Endothelial cell of umbilical vein (primary cell): ENCODE measurements around the gene ZMIZ1. TPM values are rescaled to one million over a fixed set of nuclear protein-coding genes. Genes with fewer than 3 reads are reported as not detected.

Experiments used
- BruUV-seq: library from RNA; stranded (reverse); fragments of 400-500 nt; replicated peaks from 2 replicates; lab custom pipeline; 2021; lab: Mats Ljungman, UMichigan
- CTCF ChIA-PET: fragments of 300-600, 350-600 bp; sonication (Branson Sonifier 250); formaldehyde crosslinking; loops from one replicate; lab custom pipeline; 2021; ENCODE audit warnings: antibody characterized with exemption, inconsistent platforms; lab: Charles Lee
- POLR2A ChIA-PET: fragments of 300-600, 350-600 bp; sonication (Branson Sonifier 250); formaldehyde crosslinking; loops from one replicate; lab custom pipeline; 2021; ENCODE audit warnings: antibody characterized with exemption, inconsistent platforms; lab: Charles Lee
- DNase-seq: peaks from one replicate; pipeline ENCODE4 v3.0.0-alpha.2; 2011; ENCODE audit warnings: low read depth, low spot score
- FAIRE-seq: peaks from 2 replicates; lab custom pipeline; 2011; peaks lifted over from hg19 to GRCh38; lab: Jason Lieb, UNC
- H2AFZ ChIP-seq: 2 replicates; pipeline ENCODE4 v1.6.0; 2012; ENCODE audit warnings: low read depth, low read length, control low read depth, inconsistent platforms
- H3K27ac ChIP-seq: 2 replicates; pipeline ENCODE4 v1.5.1; 2011; ENCODE audit warnings: low read depth, mild to moderate bottlenecking, control low read depth, low read length, moderate library complexity; ENCODE audit not compliant: insufficient read depth
- H3K27me3 ChIP-seq, 2 experiments: 2 replicates each; pipeline versions ENCODE4 v1.6.0 to v1.6.1; 2011; ENCODE audit warnings: low read length in 2 of 2, mixed read lengths in 1 of 2; ENCODE audit not compliant: control insufficient read depth in 2 of 2, insufficient read depth in 2 of 2
- H3K36me3 ChIP-seq, 2 experiments: 2 replicates in 1 of 2; 3 replicates in 1 of 2; pipeline ENCODE4 v1.5.1; 2011; ENCODE audit warnings: low read length in 2 of 2, mild to moderate bottlenecking in 1 of 2, moderate library complexity in 1 of 2; ENCODE audit not compliant: control insufficient read depth in 2 of 2, insufficient read depth in 2 of 2; ENCODE audit errors: extremely low read depth in 1 of 2
- H3K4me1 ChIP-seq: 3 replicates; pipeline ENCODE4 v1.5.1; 2011; ENCODE audit warnings: mild to moderate bottlenecking, low read length; ENCODE audit not compliant: control insufficient read depth, insufficient read depth; ENCODE audit errors: extremely low read depth
- H3K4me2 ChIP-seq: 2 replicates; pipeline ENCODE4 v1.6.1; 2011; ENCODE audit warnings: low read length, control low read depth, mixed read lengths; ENCODE audit not compliant: insufficient read depth
- H3K4me3 ChIP-seq, 3 experiments: fragments of 200-600 bp in 1 of 3; sonication (generic), shearing (Covaris generic) in 1 of 3; replicated peaks in 1 of 3; 2 replicates each; pipeline ENCODE4 v1.5.1; 2011 to 2016; ENCODE audit warnings: control low read depth in 3 of 3, low read length in 3 of 3, mild to moderate bottlenecking in 2 of 3, inconsistent platforms in 1 of 3, low read depth in 1 of 3, moderate library complexity in 1 of 3; ENCODE audit not compliant: insufficient read depth in 1 of 3
- H3K79me2 ChIP-seq: 2 replicates; pipeline ENCODE4 v1.6.0; 2012; ENCODE audit warnings: low read length, inconsistent platforms; ENCODE audit not compliant: control insufficient read depth, insufficient read depth
- H3K9ac ChIP-seq: replicated peaks from 2 replicates; pipeline ENCODE3; 2011; ENCODE audit warnings: low read length, control low read depth; ENCODE audit not compliant: insufficient read depth; ENCODE audit errors: extremely low read depth
- H3K9me1 ChIP-seq: replicated peaks from 3 replicates; pipeline ENCODE4 v1.6.0; 2011; ENCODE audit warnings: mild to moderate bottlenecking, low read length; ENCODE audit not compliant: control insufficient read depth, insufficient read depth; ENCODE audit errors: extremely low read depth
- H3K9me3 ChIP-seq: replicated peaks from 2 replicates; pipeline ENCODE4 v1.5.1; 2012; ENCODE audit warnings: low read length, inconsistent platforms; ENCODE audit not compliant: control insufficient read depth, insufficient read depth
- H4K20me1 ChIP-seq: replicated peaks from 2 replicates; pipeline ENCODE3; 2011; ENCODE audit warnings: mild to moderate bottlenecking, low read length; ENCODE audit not compliant: control insufficient read depth, insufficient read depth; ENCODE audit errors: extremely low read depth
- CTCF ChIP-seq, 2 donors: IDR thresholded peaks; 1 replicate in 1 of 2; 2 replicates in 1 of 2; pipeline ENCODE4 v1.5.1; 2011; ENCODE audit warnings: low read length in 2 of 2, mild to moderate bottlenecking in 2 of 2, moderate library complexity in 2 of 2, control low read depth in 1 of 2, inconsistent platforms in 1 of 2, low read depth in 1 of 2; ENCODE audit not compliant: insufficient read depth in 1 of 2; ENCODE audit errors: extremely low read depth in 1 of 2
- EZH2 ChIP-seq: IDR thresholded peaks from 2 replicates; pipeline ENCODE4 v1.6.1; 2012; ENCODE audit warnings: borderline replicate concordance, low read depth, mild to moderate bottlenecking, moderate library complexity, low read length, inconsistent platforms; ENCODE audit not compliant: severe bottlenecking
- FOS ChIP-seq: IDR thresholded peaks from 2 replicates; pipeline ENCODE4 v1.6.1; 2011; ENCODE audit warnings: mild to moderate bottlenecking, low read length, moderate library complexity, borderline replicate concordance; ENCODE audit not compliant: insufficient read depth
- GATA2 ChIP-seq: IDR thresholded peaks from 2 replicates; pipeline ENCODE4 v1.7.0; 2011; ENCODE audit warnings: low read depth, mild to moderate bottlenecking, moderate library complexity, mixed read lengths, low read length; ENCODE audit not compliant: insufficient read length, insufficient read depth
- JUN ChIP-seq: IDR thresholded peaks from 2 replicates; pipeline ENCODE4 v1.6.1; 2011; ENCODE audit warnings: borderline replicate concordance, low read depth; ENCODE audit not compliant: insufficient read length, insufficient read depth
- MYC ChIP-seq: IDR thresholded peaks from one replicate; pipeline ENCODE4 v1.6.1; 2011; ENCODE audit warnings: mild to moderate bottlenecking, low read depth, low read length
- POLR2A ChIP-seq: IDR thresholded peaks from 2 replicates; pipeline ENCODE4 v1.6.1; 2012; ENCODE audit warnings: low read depth, mild to moderate bottlenecking, control low read depth, low read length
- POLR2AphosphoS5 ChIP-seq: IDR thresholded peaks from 2 replicates; pipeline ENCODE4 v1.6.1; 2012; ENCODE audit warnings: low read depth, mild to moderate bottlenecking, control low read depth, low read length, moderate library complexity; ENCODE audit not compliant: insufficient read depth
- dilution Hi-C: fragments of 300-500 bp; cut with MboI; formaldehyde crosslinking; loops from one replicate; pipeline ENCODE4 v1.15.0; 2019; ENCODE audit warnings: low sequenced_read_pairs; ENCODE audit not compliant: extremely low pct_ligation_motif_present
- intact Hi-C: fragments of 100-400 bp; cut with micrococcal nuclease; formaldehyde crosslinking; loops from one replicate; pipeline ENCODE4 v1.10.0; 2022
- polyA plus RNA-seq, 4 experiments: library from polyadenylated mRNA; depleted of rRNA in 3 of 4; stranded (reverse) in 3 of 4; unstranded in 1 of 4; fragments of >200 nt; gene quantifications; 2 replicates each; pipeline versions ENCODE4 v1.2.1 to v1.2.3, GENCODE V29; 2011 to 2012; ENCODE audit warnings: missing spikeins in 1 of 4
- total RNA-seq: library from RNA; stranded (reverse); gene quantifications from 2 replicates; pipeline ENCODE4 v1.2.3, GENCODE V29; 2021

The ZMIZ1 gene
- total and polyA plus RNA-seq, 2 donors (not counting 3 experiments of a cell fraction or from before 2014, with no cell fraction given), result 12.5 to 46.7 TPM

- no peaks in the 10 kb centered on the region for H3K79me2 ChIP-seq
- peaks cover 0 to 17% of the 10 kb centered on the region in 2 experiments for H3K36me3 ChIP-seq
- CTCF ChIA-PET, result interaction anchor here (5.5 kb wide), 1 partner anchor 15 kb away, joined by 33 read pairs; no protein-coding TSS in a partner anchor
Measured at GRCh38 chr10:79173582-79174262, 105.0 kb downstream of the ZMIZ1 start.

More at GRCh38 chr10:79173582-79174262, 105.0 kb downstream of the ZMIZ1 start:
- Histone ChIP-seq H3K27ac (no peak overlapping the region), H3K9me1 (no peaks in the 10 kb centered on the region), H3K4me1 (peaks cover 35% of the 10 kb centered on the region), H4K20me1 (no peaks in the 10 kb centered on the region), H3K27me3 (no peaks in the 10 kb centered on the region), H3K4me3 (no peak overlapping the region), H3K4me2 (no peak overlapping the region), H3K9me3 (no peaks in the 10 kb centered on the region), H3K9ac (no peak overlapping the region), H2AFZ (no peak overlapping the region)
- FAIRE-seq, result no peak
- dilution Hi-C loops (loop anchor here (5.0 kb wide), 1 partner anchor 66 kb away; no protein-coding TSS in a partner anchor), intact Hi-C loops (no loop called here)
- POLR2A ChIA-PET, result no interaction called here
- TF ChIP-seq POLR2A (no peak), POLR2AphosphoS5 (no peak), FOS (no peak), JUN (no peak), GATA2 (no peak), CTCF (IDR thresholded peaks at IDR 0.05; ENCODE audit: extremely low read depth in 1 of 2, insufficient read depth in 1 of 2, low read depth in 1 of 2, low read length in 2 of 2) (no peak), MYC (no peak), EZH2 (no peak)
- BruUV-seq, result no TSS peak
- DNase-seq, result no peak
